A549 treated with CORT108297 at 1 μM for 4 hours (cell line): Measurements from ENCODE around the gene LY6G5B. TPM values are rescaled to one million over a fixed set of nuclear protein-coding genes. Genes with fewer than 3 reads are reported as not detected.

Experiments used
- total RNA-seq: library from RNA; stranded (reverse); fragments of 200-300 nt; extraction: Qiagen RNA extraction; gene quantifications from 5 replicates; pipeline ENCODE4 v1.2.3, GENCODE V29; 2022

LY6G5B gene
- total RNA-seq, 1 experiment from 2014 or later, result 4.2 TPM

Other genes starting within 250 kb of the LY6G5B start
- 7.0 to 9.3 TPM (median 7.4 TPM) in 5 replicates for gene MICB, start 171.8 kb upstream of the LY6G5B start, total RNA-seq
- gene MCCD1, start 141.0 kb upstream of the LY6G5B start, total RNA-seq, result not detected in 5 replicates
- gene DDX39B, start 128.0 kb upstream of the LY6G5B start, total RNA-seq, result 321 to 413 TPM (median 373 TPM) in 5 replicates
- 0.54 to 1.1 TPM (median 0.67 TPM) in 5 replicates for gene ATP6V1G2, start 123.4 kb upstream of the LY6G5B start, total RNA-seq
- 9.2 to 12.4 TPM (median 11.8 TPM) in 5 replicates for gene NFKBIL1, start 122.4 kb upstream of the LY6G5B start, total RNA-seq
- 0.11 to 0.23 TPM in 2 of 5 replicates, not detected in the others for gene LTA, start 97.7 kb upstream of the LY6G5B start, total RNA-seq
- 0.06 to 0.36 TPM (median 0.09 TPM) in 4 of 5 replicates, not detected in the other for gene TNF, start 94.4 kb upstream of the LY6G5B start, total RNA-seq
- gene LTB, start 87.6 kb upstream of the LY6G5B start, total RNA-seq, result 0.22 to 0.38 TPM (median 0.33 TPM) in 5 replicates
- 0.46 to 0.73 TPM in 2 of 5 replicates, not detected in the others for gene LST1, start 83.7 kb upstream of the LY6G5B start, total RNA-seq
- not detected in 5 replicates for gene NCR3, start 77.0 kb upstream of the LY6G5B start, total RNA-seq
- not detected in 5 replicates for gene AIF1, start 54.7 kb upstream of the LY6G5B start, total RNA-seq
- 69.6 to 93.6 TPM (median 87.5 TPM) in 5 replicates for gene PRRC2A, start 49.3 kb upstream of the LY6G5B start, total RNA-seq
- 114 to 156 TPM (median 146 TPM) in 5 replicates for gene BAG6, start 17.3 kb upstream of the LY6G5B start, total RNA-seq
- gene APOM, start 14.1 kb upstream of the LY6G5B start, total RNA-seq, result 2.9 to 4.1 TPM (median 3.0 TPM) in 5 replicates
- gene C6orf47, start 9.2 kb upstream of the LY6G5B start, total RNA-seq, result 10.3 to 13.2 TPM (median 12.6 TPM) in 5 replicates
- gene GPANK1, start 5.0 kb upstream of the LY6G5B start, total RNA-seq, result 10.8 to 12.2 TPM (median 11.7 TPM) in 5 replicates
- gene CSNK2B, start 3.9 kb upstream of the LY6G5B start, total RNA-seq, result 165 to 184 TPM (median 170 TPM) in 5 replicates
- 1.1 to 2.0 TPM (median 1.6 TPM) in 5 replicates for gene LY6G5C, start 11.1 kb downstream of the LY6G5B start, total RNA-seq
- 16.5 to 20.4 TPM (median 19.3 TPM) in 5 replicates for gene ABHD16A, start 33.3 kb downstream of the LY6G5B start, total RNA-seq
- not detected in 5 replicates for gene LY6G6F, start 36.9 kb downstream of the LY6G5B start, total RNA-seq
- not detected in 5 replicates for gene LY6G6D, start 45.4 kb downstream of the LY6G5B start, total RNA-seq
- 0.09 to 0.12 TPM (median 0.10 TPM) in 3 of 5 replicates, not detected in the others for gene LY6G6C, start 51.8 kb downstream of the LY6G5B start, total RNA-seq
- gene MPIG6B, start 53.4 kb downstream of the LY6G5B start, total RNA-seq, result not detected in 5 replicates
- gene DDAH2, start 59.3 kb downstream of the LY6G5B start, total RNA-seq, result 28.8 to 35.0 TPM (median 32.1 TPM) in 5 replicates
- gene CLIC1, start 66.6 kb downstream of the LY6G5B start, total RNA-seq, result 497 to 519 TPM (median 513 TPM) in 5 replicates
- gene MSH5, start 70.0 kb downstream of the LY6G5B start, total RNA-seq, result 11.5 to 15.5 TPM (median 14.0 TPM) in 5 replicates
- 2.7 to 4.9 TPM (median 4.1 TPM) in 5 replicates for gene SAPCD1, start 92.7 kb downstream of the LY6G5B start, total RNA-seq
- 1.5 to 2.0 TPM (median 1.8 TPM) in 5 replicates for gene VWA7, start 107.4 kb downstream of the LY6G5B start, total RNA-seq
- 47.0 to 60.8 TPM (median 59.2 TPM) in 5 replicates for gene VARS1, start 125.8 kb downstream of the LY6G5B start, total RNA-seq
- 48.5 to 67.7 TPM (median 60.4 TPM) in 5 replicates for gene LSM2, start 137.0 kb downstream of the LY6G5B start, total RNA-seq
- gene HSPA1L, start 145.3 kb downstream of the LY6G5B start, total RNA-seq, result 1.5 to 2.2 TPM (median 1.8 TPM) in 5 replicates
- 250 to 374 TPM (median 304 TPM) in 5 replicates for gene HSPA1A, start 145.6 kb downstream of the LY6G5B start, total RNA-seq
- gene HSPA1B, start 157.8 kb downstream of the LY6G5B start, total RNA-seq, result 191 to 290 TPM (median 231 TPM) in 5 replicates
- gene NEU1, start 192.8 kb downstream of the LY6G5B start, total RNA-seq, result 23.0 to 37.8 TPM (median 29.3 TPM) in 5 replicates
- gene SLC44A4, start 209.0 kb downstream of the LY6G5B start, total RNA-seq, result 0.06 to 0.16 TPM in 2 of 5 replicates, not detected in the others
- gene EHMT2, start 227.7 kb downstream of the LY6G5B start, total RNA-seq, result 25.9 to 35.4 TPM (median 32.0 TPM) in 5 replicates
- gene ZBTB12, start 232.1 kb downstream of the LY6G5B start, total RNA-seq, result 3.4 to 5.3 TPM (median 4.6 TPM) in 5 replicates